Esophagus muscularis mucosa (tissue), 4 donors: ENCODE data around the gene REEP6.

Experiments used
- EP300 ChIP-seq: sonication (generic); formaldehyde crosslinking; IDR thresholded peaks from one replicate; pipeline ENCODE4 v1.6.1; 2017; ENCODE audit warnings: antibody characterized with exemption
- POLR2A ChIP-seq: fragments of 450-650 bp; IDR thresholded peaks from one replicate; pipeline ENCODE4 v1.6.1; 2017; ENCODE audit warnings: antibody characterized with exemption, moderate library complexity, mild to moderate bottlenecking, low read depth
- TF ChIP-seq, protein P1 (sequence below), 3 experiments: fragments of 200-600 bp in 2 of 3; fragments of 450-650 bp in 1 of 3; sonication (generic) in 2 of 3; IDR thresholded peaks; one replicate each; pipeline ENCODE4 v1.5.1; 2017 to 2019; ENCODE audit warnings: antibody characterized with exemption in 3 of 3, mild to moderate bottlenecking in 2 of 3, moderate library complexity in 1 of 3

DNA sequence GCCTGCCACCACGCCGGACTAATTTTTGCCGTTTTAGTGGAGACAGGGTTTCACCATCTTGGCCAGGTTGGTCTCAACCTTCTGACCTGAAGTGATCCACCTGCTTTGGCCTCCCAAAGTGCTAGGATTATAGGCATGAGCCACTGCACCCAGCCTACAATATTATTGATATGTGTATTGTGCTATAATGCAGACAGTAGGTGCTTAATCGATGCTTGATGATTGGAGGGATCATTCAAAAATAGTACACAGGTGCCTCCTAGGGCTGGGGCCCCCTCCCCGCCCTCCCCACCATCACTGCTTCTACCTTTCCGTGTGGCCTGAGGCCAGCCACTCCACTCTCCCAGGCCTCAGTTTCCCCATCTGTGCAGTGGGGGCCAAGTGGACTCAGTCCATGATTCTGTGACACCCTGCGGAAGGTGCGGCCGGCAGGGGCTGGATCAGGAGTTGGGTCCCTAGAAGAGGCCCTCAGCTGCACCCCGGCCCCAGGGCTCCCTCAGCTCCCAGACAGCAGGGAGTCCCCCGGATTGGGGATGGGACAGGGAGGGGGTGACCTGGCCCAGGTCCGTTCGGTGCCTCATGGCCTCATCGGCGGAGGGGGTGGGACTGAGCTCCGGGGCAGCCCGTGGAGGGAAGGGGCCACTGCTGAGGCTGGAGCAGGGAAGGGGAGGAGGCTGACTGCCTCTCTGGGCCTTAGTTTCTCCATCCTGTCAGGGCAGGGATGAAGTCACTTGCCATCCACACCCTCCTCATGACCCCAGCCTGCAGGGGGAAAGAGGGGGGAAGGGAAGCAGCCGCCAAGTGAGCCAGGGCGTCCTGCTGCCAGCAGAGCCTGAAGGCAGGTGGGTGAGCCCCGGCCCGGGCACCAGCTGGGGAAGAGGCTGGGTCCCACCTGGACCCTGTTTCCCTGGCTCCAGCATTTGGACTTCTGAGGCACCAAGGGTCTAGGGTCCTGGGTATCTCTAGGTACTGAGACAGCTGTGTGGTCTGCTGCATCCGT, 20.6 kb downstream of the REEP6 start:
- TF ChIP-seq EP300 (no peak), POLR2A (no peak)
- TF ChIP-seq, protein P1, sequence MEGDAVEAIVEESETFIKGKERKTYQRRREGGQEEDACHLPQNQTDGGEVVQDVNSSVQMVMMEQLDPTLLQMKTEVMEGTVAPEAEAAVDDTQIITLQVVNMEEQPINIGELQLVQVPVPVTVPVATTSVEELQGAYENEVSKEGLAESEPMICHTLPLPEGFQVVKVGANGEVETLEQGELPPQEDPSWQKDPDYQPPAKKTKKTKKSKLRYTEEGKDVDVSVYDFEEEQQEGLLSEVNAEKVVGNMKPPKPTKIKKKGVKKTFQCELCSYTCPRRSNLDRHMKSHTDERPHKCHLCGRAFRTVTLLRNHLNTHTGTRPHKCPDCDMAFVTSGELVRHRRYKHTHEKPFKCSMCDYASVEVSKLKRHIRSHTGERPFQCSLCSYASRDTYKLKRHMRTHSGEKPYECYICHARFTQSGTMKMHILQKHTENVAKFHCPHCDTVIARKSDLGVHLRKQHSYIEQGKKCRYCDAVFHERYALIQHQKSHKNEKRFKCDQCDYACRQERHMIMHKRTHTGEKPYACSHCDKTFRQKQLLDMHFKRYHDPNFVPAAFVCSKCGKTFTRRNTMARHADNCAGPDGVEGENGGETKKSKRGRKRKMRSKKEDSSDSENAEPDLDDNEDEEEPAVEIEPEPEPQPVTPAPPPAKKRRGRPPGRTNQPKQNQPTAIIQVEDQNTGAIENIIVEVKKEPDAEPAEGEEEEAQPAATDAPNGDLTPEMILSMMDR (IDR thresholded peaks at IDR 0.05) = no peak
